ENCODE measurements around the gene BEAN1.

Gene BEAN1

GRCh38 chr16:66399930-66400329 lies 27.2 kb upstream of the BEAN1 start:
- ChIA-PET CTCF (interaction anchor here (0.6 to 1.8 kb wide), 3 partner anchors 9 to 499 kb away, joined by 3 to 6 read pairs (median 3); no protein-coding TSS in a partner anchor), POLR2A (no interaction called here)
- TF ChIP-seq PRDM6 (tag by site-specific recombination; IDR thresholded peaks at IDR 0.05) (peak; percentile 31; the same call in 1 of the 2 replicates), FEZF1 (tag by site-specific recombination; IDR thresholded peaks at IDR 0.05) (peak; percentile 35; the same call in 1 of the 2 replicates), ZNF239 (tag by site-specific recombination; IDR thresholded peaks at IDR 0.05) (no peak), KLF10 (tag by site-specific recombination; IDR thresholded peaks at IDR 0.05) (0 out of 2 replicates have a peak, but pooled peaks have one; percentile 16)
- Histone ChIP-seq H3K4me1 (ENCODE audit: control insufficient read depth, insufficient read depth, low read length) (peaks cover 7% of the 10 kb centered on the region; the same call in 1 of the 2 replicates), H3K4me3 (ENCODE audit: low read depth, low read length) (no peak overlapping the region), H3K36me3 (ENCODE audit: control insufficient read depth in 2 of 2, insufficient read depth in 1 of 2, low read length in 2 of 2) (no peaks in the 10 kb centered on the region), H3K27ac (ENCODE audit: extremely low read depth, low read depth, low read length) (no peak overlapping the region), H3K9me3 (ENCODE audit: control insufficient read depth, insufficient read depth, low read depth, low read length) (no peaks in the 10 kb centered on the region)

GRCh38 chr16:66400503-66401380 lies 26.4 kb upstream of the BEAN1 start:
- Histone ChIP-seq H3K9me3 (ENCODE audit: control insufficient read depth, insufficient read depth, low read depth, low read length) (no peaks in the 10 kb centered on the region), H3K36me3 (ENCODE audit: control insufficient read depth in 2 of 2, insufficient read depth in 1 of 2, low read length in 2 of 2) (no peaks in the 10 kb centered on the region), H3K4me1 (ENCODE audit: control insufficient read depth, insufficient read depth, low read length) (peaks cover 7% of the 10 kb centered on the region; the same call in 1 of the 2 replicates), H3K27ac (ENCODE audit: extremely low read depth, low read depth, low read length) (no peak overlapping the region), H3K4me3 (ENCODE audit: low read depth, low read length) (no peak overlapping the region)
- ChIA-PET CTCF (interaction anchor here (1.8 kb wide), 1 partner anchor 44 kb away, joined by 6 read pairs; no protein-coding TSS in a partner anchor), POLR2A (no interaction called here)
- TF ChIP-seq ZNF175 (tag by site-specific recombination; IDR thresholded peaks at IDR 0.05) (no peak), ZNF549 (tag by site-specific recombination; IDR thresholded peaks at IDR 0.05) (no peak), ZNF596 (tag by site-specific recombination; IDR thresholded peaks at IDR 0.05) (no peak), ZFP37 (tag by site-specific recombination; IDR thresholded peaks at IDR 0.05) (no peak), ZBTB49 (tag by site-specific recombination; IDR thresholded peaks at IDR 0.05; ENCODE audit: low read depth) (no peak), PRDM6 (tag by site-specific recombination; IDR thresholded peaks at IDR 0.05) (no peak), ZNF239 (tag by site-specific recombination; IDR thresholded peaks at IDR 0.05) (no peak)

GRCh38 chr16:66401610-66402009 lies 25.5 kb upstream of the BEAN1 start:
- Histone ChIP-seq H3K27ac (ENCODE audit: extremely low read depth, low read depth, low read length) (no peak overlapping the region), H3K4me3 (ENCODE audit: low read depth, low read length) (no peak overlapping the region), H3K9me3 (ENCODE audit: control insufficient read depth, insufficient read depth, low read depth, low read length) (no peaks in the 10 kb centered on the region), H3K36me3 (ENCODE audit: control insufficient read depth in 2 of 2, insufficient read depth in 1 of 2, low read length in 2 of 2) (no peaks in the 10 kb centered on the region), H3K4me1 (ENCODE audit: control insufficient read depth, insufficient read depth, low read length) (peaks cover 7% of the 10 kb centered on the region; the same call in 1 of the 2 replicates)
- CTCF ChIA-PET: no interaction called here
- POLR2A ChIA-PET: no interaction called here
- TF ChIP-seq ZNF654 (tag by site-specific recombination; IDR thresholded peaks at IDR 0.05; ENCODE audit: low read depth) (no peak), ZNF302 (tag by site-specific recombination; IDR thresholded peaks at IDR 0.05; ENCODE audit: low read depth) (no peak), YY1 (tag by site-specific recombination; IDR thresholded peaks at IDR 0.05) (no peak), ZIC2 (tag by site-specific recombination; IDR thresholded peaks at IDR 0.05) (peak; percentile 25; the same call in 1 of the 2 replicates), ZNF514 (tag by site-specific recombination; IDR thresholded peaks at IDR 0.05) (no peak)

Data from HEK293 (cell line).